Karpas-422 (cell line): ENCODE data around the gene TEX35. TPM values are rescaled to one million over a fixed set of nuclear protein-coding genes. Genes with fewer than 3 reads are reported as not detected.

ENCODE experiments used
- DNase-seq: peaks from one replicate; pipeline ENCODE4 v3.0.0-alpha.2; 2015
- H2AFZ ChIP-seq: fragments of 200-600 bp; sonication (generic); 2 replicates; pipeline ENCODE4 v1.6.1; 2014; ENCODE audit warnings: antibody characterized with exemption, low read length, mixed read lengths
- H3K27ac ChIP-seq: fragments of 200-600 bp; sonication (generic); 2 replicates; pipeline ENCODE4 v1.5.1; 2014; ENCODE audit warnings: mild to moderate bottlenecking, low read length, moderate library complexity
- H3K27me3 ChIP-seq: fragments of 200-600 bp; sonication (generic); 2 replicates; pipeline ENCODE4 v1.6.1; 2014; ENCODE audit warnings: low read length, mixed read lengths
- H3K36me3 ChIP-seq: fragments of 200-600 bp; sonication (generic); 2 replicates; pipeline ENCODE4 v1.6.1; 2014; ENCODE audit warnings: low read length, mixed read lengths; ENCODE audit not compliant: insufficient read depth
- H3K4me1 ChIP-seq: fragments of 200-600 bp; sonication (generic); 2 replicates; pipeline ENCODE4 v1.6.1; 2014; ENCODE audit warnings: mild to moderate bottlenecking, low read length, mixed read lengths
- H3K4me2 ChIP-seq: fragments of 200-600 bp; sonication (generic); 2 replicates; pipeline ENCODE4 v1.6.1; 2014; ENCODE audit warnings: low read length, low read depth, mild to moderate bottlenecking; ENCODE audit not compliant: poor library complexity, severe bottlenecking
- H3K4me3 ChIP-seq: fragments of 200-600 bp; sonication (generic); 2 replicates; pipeline ENCODE4 v1.5.1; 2014; ENCODE audit warnings: mild to moderate bottlenecking, antibody characterized with exemption, low read length, mixed read lengths
- H3K79me2 ChIP-seq: fragments of 200-600 bp; sonication (generic); 2 replicates; pipeline ENCODE4 v1.6.1; 2014; ENCODE audit warnings: mild to moderate bottlenecking, low read length, mixed read lengths
- H3K9ac ChIP-seq: fragments of 200-600 bp; sonication (generic); 2 replicates; pipeline ENCODE4 v1.6.0; 2014; ENCODE audit warnings: low read length
- H3K9me2 ChIP-seq: fragments of 200-600 bp; sonication (generic), shearing (Covaris generic); replicated peaks from 2 replicates; pipeline ENCODE4 v1.6.0; 2014; ENCODE audit warnings: mild to moderate bottlenecking, low read length, moderate library complexity; ENCODE audit not compliant: insufficient read depth
- H3K9me3 ChIP-seq: fragments of 300-700, 200-600 bp; sonication (generic); 2 replicates; pipeline ENCODE4 v1.6.1; 2014; ENCODE audit warnings: low read length, mixed read lengths
- H4K20me1 ChIP-seq: fragments of 200-600 bp; sonication (generic); 2 replicates; pipeline ENCODE4 v1.6.1; 2014; ENCODE audit warnings: mild to moderate bottlenecking, antibody characterized with exemption, low read length, low read depth; ENCODE audit not compliant: insufficient read depth
- total RNA-seq: library from RNA; depleted of rRNA; stranded (reverse); fragments of >200 nt; shearing (Covaris generic); gene quantifications from 2 replicates; pipeline ENCODE4 v1.2.3, GENCODE V29; 2014; ENCODE audit warnings: low replicate concordance

The TEX35 gene
- total RNA-seq, 1 experiment from 2014 or later: 0.26 TPM

DNA sequence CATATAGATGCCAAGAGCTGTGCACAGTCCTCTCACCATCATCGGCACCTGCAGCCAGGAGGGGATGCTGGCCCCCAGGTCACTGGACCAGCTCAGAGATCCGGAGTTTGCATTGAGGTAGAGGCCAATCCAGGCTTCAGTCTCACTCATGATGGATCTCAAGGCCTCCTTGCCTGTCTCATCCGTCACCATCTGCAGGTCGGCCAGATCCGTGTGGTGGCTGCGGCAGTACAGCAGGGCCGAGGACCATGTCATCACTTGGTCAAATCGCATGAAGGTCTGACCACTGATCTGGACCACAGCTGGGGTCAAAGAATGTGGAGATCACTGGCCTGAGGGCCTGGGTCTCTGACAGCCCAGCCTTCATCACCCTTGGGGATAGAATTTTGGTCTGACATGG lies 22.8 kb upstream of the TEX35 start:
- Histone ChIP-seq H3K9me3 (no peaks in the 10 kb centered on the region), H3K9ac (no peak overlapping the region), H3K4me2 (no peak overlapping the region), H3K4me3 (no peak overlapping the region), H4K20me1 (no peaks in the 10 kb centered on the region), H3K9me2 (no peaks in the 10 kb centered on the region), H3K27me3 (no peaks in the 10 kb centered on the region), H3K79me2 (no peaks in the 10 kb centered on the region), H3K4me1 (peaks cover 9% of the 10 kb centered on the region), H3K27ac (no peak overlapping the region), H2AFZ (no peak overlapping the region), H3K36me3 (no peaks in the 10 kb centered on the region)
- no peak for DNase-seq

DNA sequence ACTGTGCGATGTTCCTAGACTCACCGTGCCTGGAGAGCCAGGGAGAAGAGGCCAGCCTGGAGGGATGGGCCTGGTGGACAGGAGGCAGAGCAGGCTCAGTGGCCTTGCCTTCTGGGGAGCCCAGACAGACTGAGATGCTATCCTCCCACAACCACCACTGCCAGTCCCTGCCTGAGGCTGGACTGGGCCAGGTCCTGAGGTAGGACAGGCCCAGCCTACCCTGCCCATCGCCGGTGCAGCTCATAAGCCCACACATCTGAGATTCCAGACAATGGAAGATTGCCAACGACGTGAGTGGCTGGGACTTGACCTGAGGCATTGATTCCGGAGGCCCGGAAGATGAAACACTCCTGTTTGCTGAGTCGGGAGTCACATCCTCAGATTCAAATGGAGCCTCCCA lies 21.9 kb upstream of the TEX35 start:
- H3K4me1 ChIP-seq: peaks cover 9% of the 10 kb centered on the region
- H3K9me3 ChIP-seq: no peaks in the 10 kb centered on the region
- H3K9ac ChIP-seq: no peak overlapping the region
- H4K20me1 ChIP-seq: no peaks in the 10 kb centered on the region
- no peak overlapping the region for H3K27ac ChIP-seq
- no peak for DNase-seq
- no peak overlapping the region for H3K4me3 ChIP-seq
- H3K36me3 ChIP-seq: no peaks in the 10 kb centered on the region
- no peaks in the 10 kb centered on the region for H3K79me2 ChIP-seq
- no peaks in the 10 kb centered on the region for H3K9me2 ChIP-seq
- no peak overlapping the region for H3K4me2 ChIP-seq
- no peaks in the 10 kb centered on the region for H3K27me3 ChIP-seq
- no peak overlapping the region for H2AFZ ChIP-seq

DNA sequence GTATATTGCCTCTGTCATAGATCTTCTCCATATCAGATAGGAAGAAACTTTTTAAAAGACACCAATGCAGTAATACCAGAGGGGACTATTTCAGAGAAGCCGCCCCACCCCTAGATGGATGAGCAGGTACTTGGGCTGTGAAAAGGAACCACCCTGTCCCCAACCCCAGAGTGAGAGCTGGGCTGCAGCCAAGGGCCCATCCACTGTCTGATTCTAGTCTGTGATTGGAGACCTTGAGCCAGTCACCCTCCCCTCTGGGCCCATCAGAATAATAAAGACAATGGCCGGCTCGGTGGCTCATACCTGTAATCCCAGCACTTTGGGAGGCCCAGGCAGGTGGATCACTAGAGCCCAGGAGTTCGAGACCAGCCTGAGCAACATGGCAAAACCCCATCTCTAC lies 21.2 kb upstream of the TEX35 start:
- no peaks in the 10 kb centered on the region for H3K9me3 ChIP-seq
- H3K4me2 ChIP-seq: no peak overlapping the region
- H3K9me2 ChIP-seq: no peaks in the 10 kb centered on the region
- H3K79me2 ChIP-seq: no peaks in the 10 kb centered on the region
- H2AFZ ChIP-seq: no peak overlapping the region
- DNase-seq: no peak
- no peaks in the 10 kb centered on the region for H3K36me3 ChIP-seq
- no peaks in the 10 kb centered on the region for H4K20me1 ChIP-seq
- peaks cover 5% of the 10 kb centered on the region for H3K4me1 ChIP-seq
- H3K27me3 ChIP-seq: no peaks in the 10 kb centered on the region
- no peak overlapping the region for H3K9ac ChIP-seq
- H3K4me3 ChIP-seq: no peak overlapping the region
- no peak overlapping the region for H3K27ac ChIP-seq

DNA sequence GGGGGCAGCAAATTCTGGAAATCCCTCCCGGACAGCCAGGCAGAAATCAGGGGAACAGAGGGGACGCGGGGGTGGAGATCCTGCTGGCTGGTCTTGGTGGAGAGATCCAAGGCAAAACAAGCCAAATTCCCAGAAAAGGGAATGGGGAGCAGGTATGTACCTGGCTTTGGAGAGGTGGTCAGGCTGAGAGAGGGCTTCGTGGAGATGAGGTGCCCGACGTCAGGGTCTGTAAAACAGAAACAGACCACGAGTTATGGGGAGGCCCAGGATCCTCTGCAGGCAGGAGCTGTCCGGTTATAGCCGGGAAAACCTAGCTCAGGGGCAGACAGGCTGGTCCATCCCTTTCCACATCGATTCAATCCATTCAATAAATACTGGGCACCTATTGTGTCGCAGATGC lies 20.6 kb upstream of the TEX35 start:
- Histone ChIP-seq H3K9me2 (no peaks in the 10 kb centered on the region), H3K9ac (no peak overlapping the region), H2AFZ (no peak overlapping the region), H3K79me2 (no peaks in the 10 kb centered on the region), H3K27ac (no peak overlapping the region), H3K4me2 (no peak overlapping the region), H3K4me3 (no peak overlapping the region), H3K9me3 (no peaks in the 10 kb centered on the region), H4K20me1 (no peaks in the 10 kb centered on the region), H3K36me3 (no peaks in the 10 kb centered on the region), H3K27me3 (no peaks in the 10 kb centered on the region), H3K4me1 (0 out of 2 replicates have a peak, but pooled peaks cover under 1% of the 10 kb centered on the region)
- DNase-seq: no peak

DNA sequence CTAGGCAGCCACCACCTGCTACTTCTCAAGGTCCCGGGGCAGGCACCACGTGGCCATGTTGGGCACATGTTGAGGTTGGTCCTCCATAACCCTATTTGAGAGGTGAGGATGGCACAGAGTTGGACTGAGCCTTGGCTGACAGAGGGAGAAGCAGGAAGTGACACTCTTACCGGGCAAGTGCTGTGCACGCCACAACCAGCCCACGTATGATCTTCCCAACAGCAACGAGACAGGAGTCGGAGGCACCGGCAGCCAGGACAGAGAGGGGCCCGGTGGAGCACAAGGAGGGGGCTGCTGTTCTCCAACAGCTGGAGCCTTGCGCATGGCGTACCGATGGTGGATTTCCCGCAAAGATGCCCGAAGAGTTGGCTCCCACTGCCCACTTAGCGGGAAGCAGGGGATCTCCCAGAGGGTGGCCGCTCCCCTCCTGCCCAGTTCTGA lies 19.6 kb upstream of the TEX35 start:
- Histone ChIP-seq H3K79me2 (no peaks in the 10 kb centered on the region), H3K4me2 (no peak overlapping the region), H4K20me1 (no peaks in the 10 kb centered on the region), H3K4me3 (no peak overlapping the region), H3K27me3 (no peaks in the 10 kb centered on the region), H3K27ac (no peak overlapping the region), H3K9ac (no peak overlapping the region), H2AFZ (no peak overlapping the region), H3K9me2 (no peaks in the 10 kb centered on the region), H3K36me3 (no peaks in the 10 kb centered on the region), H3K4me1 (no peaks in the 10 kb centered on the region), H3K9me3 (no peaks in the 10 kb centered on the region)
- DNase-seq: no peak

DNA sequence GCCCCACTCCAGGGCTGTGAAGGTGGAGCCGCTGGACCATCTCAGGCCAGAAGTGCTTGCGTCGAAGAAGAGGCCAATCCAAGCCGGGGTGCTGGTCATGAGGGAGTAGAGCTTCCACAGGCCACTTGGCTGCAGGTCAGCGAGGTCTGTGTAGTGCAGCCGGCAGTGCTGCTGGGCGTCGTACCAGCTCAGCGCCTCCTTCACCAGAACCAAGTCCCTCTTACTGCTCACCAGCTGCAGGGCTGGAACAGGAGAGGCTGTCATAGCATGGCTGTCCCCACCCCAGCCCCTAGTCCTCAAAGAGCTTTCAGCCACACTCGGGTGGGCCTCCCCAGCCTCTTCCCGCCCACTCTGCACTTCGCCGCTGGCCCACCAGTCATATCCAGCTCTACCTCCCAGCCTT lies 18.3 kb upstream of the TEX35 start:
- DNase-seq: no peak
- Histone ChIP-seq H3K9me3 (no peaks in the 10 kb centered on the region), H4K20me1 (no peaks in the 10 kb centered on the region), H2AFZ (no peak overlapping the region), H3K27me3 (no peaks in the 10 kb centered on the region), H3K9me2 (no peaks in the 10 kb centered on the region), H3K27ac (no peak overlapping the region), H3K4me2 (no peak overlapping the region), H3K4me1 (no peaks in the 10 kb centered on the region), H3K4me3 (no peak overlapping the region), H3K79me2 (no peaks in the 10 kb centered on the region), H3K36me3 (no peaks in the 10 kb centered on the region), H3K9ac (no peak overlapping the region)

DNA sequence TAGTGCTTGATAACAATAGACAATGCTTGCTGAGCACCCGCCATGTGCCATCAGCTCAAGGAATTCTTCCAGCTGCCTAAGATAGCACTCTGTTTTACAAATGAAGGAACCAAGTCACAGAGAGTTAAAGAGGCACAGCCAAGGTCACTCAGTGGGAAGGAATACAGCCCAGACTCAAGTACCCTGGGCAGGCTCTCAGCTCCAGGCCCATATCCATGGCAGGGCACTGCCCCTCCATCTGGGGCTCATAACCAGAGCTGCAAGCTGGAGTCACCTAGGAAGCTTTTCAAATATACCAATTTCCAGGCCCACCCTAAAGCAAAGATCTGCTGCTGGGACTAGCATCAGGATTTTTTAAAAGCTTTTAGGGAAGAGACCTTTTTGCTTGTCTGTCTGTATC lies 17.8 kb upstream of the TEX35 start:
- no peak for DNase-seq
- H3K79me2 ChIP-seq: no peaks in the 10 kb centered on the region

DNA sequence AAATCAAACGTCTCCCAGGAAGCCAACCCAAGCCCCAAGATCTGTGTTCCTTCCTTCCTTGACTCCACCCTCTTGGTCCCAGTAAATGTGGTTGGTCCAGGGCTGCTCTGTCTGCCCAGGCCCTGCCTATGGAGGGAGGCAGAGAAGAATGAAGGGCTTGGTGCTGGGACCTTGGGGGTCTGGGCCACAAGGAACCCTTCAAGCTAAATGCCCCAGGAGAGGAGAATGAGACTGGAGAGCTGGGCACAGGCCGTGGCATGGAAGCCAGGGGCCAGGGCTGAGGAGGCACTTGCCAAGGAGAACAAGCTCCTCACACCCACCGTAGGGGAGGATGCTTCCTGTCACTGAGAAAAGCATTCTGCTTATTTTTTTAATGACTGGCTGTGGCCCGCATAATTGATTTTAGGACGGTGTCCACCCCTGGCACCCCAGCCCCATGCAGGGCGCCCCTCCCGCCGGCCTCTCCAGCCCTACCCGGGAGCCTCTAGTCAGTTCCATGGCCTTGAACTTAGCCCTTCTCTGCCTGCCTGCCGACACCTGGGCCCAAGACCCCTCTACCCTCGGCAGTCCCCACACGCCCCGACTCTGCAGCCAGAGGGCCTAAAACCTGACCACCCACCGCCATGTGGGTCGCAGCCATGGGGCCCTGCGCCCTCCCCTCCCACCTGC lies 17.0 kb upstream of the TEX35 start:
- DNase-seq: no peak
- H3K27me3 ChIP-seq: no peaks in the 10 kb centered on the region
- H3K4me3 ChIP-seq: no peak overlapping the region
- H2AFZ ChIP-seq: no peak overlapping the region
- no peak overlapping the region for H3K4me2 ChIP-seq
- H3K27ac ChIP-seq: no peak overlapping the region
- no peaks in the 10 kb centered on the region for H3K9me3 ChIP-seq
- H3K9me2 ChIP-seq: no peaks in the 10 kb centered on the region
- H3K4me1 ChIP-seq: no peaks in the 10 kb centered on the region
- H4K20me1 ChIP-seq: no peaks in the 10 kb centered on the region
- no peaks in the 10 kb centered on the region for H3K36me3 ChIP-seq
- H3K9ac ChIP-seq: no peak overlapping the region
- no peaks in the 10 kb centered on the region for H3K79me2 ChIP-seq

More for the DNA sequence above, 17.8 kb upstream of the TEX35 start:
- Histone ChIP-seq H3K36me3 (no peaks in the 10 kb centered on the region), H3K9me3 (no peaks in the 10 kb centered on the region), H3K27me3 (no peaks in the 10 kb centered on the region), H3K4me2 (no peak overlapping the region), H2AFZ (no peak overlapping the region), H3K9ac (no peak overlapping the region), H4K20me1 (no peaks in the 10 kb centered on the region), H3K4me1 (no peaks in the 10 kb centered on the region), H3K27ac (no peak overlapping the region), H3K9me2 (no peaks in the 10 kb centered on the region), H3K4me3 (no peak overlapping the region)
